NCI-H446 treated with DMSO at 0.1 percent for 48 hours (cell line): ENCODE measurements around the gene PDLIM7.

Experiments
- DNase-seq: peaks from one replicate; lab custom pipeline; 2025; lab: John Stamatoyannopoulos, UW

The PDLIM7 gene

DNA sequence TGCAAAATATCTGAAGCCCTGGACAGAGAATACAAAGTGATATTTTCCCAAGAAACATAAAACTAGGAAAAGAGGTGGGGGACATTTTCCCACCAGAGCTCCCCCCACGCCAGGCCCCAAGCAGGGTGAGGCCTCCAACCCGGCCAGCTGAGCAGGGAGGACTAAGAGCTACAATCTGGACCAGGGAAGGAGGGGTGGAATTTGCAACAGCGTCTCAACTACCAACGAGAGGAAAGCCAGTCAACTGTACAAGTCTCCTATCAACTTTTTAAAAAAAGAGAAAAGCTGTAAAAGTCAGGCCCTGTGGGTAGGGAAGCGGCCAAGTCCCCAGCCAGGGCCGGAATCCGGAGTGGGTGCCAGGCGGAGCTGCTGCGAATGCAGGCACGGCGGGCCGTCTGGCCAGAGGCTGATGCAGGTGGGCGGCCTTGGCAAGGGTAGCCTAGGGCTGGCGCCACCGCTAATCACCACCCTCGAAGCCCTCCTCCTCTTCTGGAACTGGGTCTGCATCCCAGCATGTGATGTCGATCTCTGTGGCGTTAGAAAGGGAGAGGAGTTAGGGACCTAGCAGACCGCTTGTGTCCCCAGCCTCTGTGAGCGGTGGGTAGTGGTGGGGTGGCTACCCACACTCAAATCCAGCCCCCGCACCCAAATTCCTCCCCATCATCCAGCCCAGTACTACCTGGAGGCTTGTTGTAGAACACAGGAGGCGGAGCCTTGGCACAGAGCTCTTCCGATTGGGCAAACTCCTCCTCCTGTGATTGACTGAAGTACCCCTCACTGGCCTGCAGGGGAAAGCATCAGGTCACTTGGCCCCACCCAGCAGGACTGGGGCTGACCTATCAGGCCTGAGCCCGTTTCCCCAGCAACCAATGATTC is 40.2 kb downstream of the PDLIM7 start:
- peak; percentile 86 for DNase-seq

DNA sequence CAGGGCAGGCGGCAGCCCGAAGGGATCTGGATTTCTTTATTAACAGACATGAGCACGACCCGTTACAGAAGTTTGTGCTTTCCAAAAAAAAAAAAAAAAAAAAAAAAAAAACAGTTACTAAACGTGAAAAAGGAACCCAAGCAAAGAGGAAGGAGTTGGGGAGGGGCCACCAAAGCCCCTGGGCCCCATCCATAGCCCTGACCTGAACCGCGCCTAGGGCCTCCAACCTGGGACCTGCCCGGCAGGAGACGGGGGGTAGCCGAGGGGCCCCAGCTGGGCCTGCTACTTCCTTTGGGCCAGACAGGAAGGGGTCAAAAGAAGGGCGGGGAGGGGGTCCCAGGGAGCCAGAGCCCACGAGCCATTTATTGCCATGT is 40.8 kb downstream of the PDLIM7 start:
- no peak for DNase-seq

DNA sequence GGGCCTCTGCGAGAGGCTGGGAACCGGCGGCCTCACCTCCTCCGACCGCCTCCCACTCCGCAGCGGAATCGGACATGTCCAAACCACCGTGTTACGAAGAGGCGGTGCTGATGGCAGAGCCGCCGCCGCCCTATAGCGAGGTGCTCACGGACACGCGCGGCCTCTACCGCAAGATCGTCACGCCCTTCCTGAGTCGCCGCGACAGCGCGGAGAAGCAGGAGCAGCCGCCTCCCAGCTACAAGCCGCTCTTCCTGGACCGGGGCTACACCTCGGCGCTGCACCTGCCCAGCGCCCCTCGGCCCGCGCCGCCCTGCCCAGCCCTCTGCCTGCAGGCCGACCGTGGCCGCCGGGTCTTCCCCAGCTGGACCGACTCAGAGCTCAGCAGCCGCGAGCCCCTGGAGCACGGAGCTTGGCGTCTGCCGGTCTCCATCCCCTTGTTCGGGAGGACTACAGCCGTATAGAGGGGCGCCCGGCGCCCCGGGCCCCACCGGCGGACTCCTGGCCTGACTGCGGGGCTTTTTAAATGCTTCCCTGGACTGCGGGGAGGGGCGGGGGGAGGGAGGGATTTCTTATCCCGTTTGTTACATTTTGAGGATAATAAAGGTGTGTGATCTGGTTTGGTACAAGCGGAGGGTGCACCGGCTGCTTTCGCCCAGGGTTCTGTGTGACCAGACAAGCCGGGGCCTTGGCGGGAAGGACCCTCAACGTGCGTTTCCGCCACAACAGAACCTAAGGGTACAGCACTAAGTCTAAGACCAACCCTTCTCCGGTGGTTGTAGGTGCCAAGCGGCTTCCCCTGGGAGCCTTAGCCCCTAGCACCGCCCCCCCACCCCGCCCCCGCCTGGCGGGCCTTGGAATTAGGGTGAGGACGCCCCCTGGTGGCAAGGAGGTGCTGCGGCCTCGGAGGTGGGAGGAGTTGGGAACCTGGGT is 41.5 kb downstream of the PDLIM7 start:
- DNase-seq, result peak; percentile 70

- DNase-seq, result peak; percentile 44
These were observed 42.3 kb downstream of the PDLIM7 start for GRCh38 chr5:177455036-177455660.

DNA sequence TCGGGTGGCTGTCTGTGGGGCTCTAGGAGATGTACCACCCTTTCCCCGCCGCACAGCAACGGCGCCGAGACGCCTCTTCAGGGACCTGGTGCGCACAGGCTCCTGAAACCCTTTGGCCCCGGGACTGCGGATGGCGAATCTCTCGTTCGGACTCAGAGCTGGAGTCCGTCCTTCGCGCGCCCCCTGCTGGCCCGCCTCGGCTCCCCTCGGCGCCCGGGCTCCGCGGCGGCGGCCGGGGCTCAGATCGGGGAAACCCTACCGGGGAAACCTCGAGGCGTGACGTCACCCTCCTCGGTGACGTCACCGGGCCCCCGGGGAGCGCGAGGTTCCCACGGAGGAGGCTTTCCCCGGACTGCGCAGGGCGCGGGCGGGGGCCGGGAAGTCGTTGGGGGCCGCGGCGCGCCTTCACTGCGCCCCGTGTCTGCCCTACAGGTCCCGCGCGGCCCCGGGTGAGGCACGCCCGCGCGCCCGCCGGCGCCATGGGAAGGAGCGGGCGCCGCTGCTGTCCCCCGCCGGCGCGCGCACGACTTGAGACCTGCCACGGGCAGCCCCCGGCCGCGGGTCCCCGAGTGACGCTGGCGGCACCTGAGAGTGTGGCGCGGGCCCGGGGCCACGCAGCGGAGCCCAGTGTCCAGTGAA is 42.9 kb downstream of the PDLIM7 start:
- peak; percentile 56 for DNase-seq

GRCh38 chr5:177453852-177454396 is 43.5 kb downstream of the PDLIM7 start:
- no peak for DNase-seq

- DNase-seq, result peak; percentile 11
These were observed 44.4 kb downstream of the PDLIM7 start for GRCh38 chr5:177452688-177453638.

DNA sequence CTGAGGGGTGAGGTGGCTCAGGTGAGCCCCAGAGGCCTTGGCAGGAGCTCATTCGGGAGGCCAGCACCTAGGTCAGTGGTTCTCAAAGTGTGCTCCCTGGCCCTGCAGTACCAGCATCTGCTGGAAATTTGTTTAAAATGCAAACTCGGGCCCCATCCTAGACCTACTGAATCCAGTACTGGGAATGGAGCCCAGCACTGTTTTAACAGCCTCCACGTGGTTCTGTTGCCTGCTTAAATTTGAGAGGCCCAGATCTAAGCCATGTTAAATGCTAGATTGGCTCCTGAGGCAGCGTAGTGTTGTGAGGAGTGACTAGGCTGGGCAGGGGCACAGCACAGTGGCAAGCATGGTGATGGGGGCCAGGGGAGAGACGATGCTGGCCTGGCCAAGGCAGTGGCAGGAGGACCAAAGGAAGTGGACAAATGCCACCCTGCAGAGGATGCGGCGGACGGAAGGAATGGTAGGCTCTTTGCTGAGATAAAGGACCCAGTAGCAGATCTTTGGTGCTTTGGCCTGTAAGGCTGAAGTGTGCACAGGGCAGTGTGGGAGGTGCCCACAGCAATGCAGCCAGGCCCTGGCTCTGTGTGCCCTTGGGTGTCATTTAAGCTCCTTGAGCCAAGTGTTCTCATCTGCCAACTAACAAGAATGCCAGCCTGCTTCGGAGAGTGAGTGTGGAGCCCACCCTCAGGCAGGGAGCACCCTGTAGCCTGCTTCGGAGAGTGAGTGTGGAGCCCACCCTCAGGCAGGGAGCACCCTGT is 46.6 kb downstream of the PDLIM7 start:
- DNase-seq, result no peak

DNA sequence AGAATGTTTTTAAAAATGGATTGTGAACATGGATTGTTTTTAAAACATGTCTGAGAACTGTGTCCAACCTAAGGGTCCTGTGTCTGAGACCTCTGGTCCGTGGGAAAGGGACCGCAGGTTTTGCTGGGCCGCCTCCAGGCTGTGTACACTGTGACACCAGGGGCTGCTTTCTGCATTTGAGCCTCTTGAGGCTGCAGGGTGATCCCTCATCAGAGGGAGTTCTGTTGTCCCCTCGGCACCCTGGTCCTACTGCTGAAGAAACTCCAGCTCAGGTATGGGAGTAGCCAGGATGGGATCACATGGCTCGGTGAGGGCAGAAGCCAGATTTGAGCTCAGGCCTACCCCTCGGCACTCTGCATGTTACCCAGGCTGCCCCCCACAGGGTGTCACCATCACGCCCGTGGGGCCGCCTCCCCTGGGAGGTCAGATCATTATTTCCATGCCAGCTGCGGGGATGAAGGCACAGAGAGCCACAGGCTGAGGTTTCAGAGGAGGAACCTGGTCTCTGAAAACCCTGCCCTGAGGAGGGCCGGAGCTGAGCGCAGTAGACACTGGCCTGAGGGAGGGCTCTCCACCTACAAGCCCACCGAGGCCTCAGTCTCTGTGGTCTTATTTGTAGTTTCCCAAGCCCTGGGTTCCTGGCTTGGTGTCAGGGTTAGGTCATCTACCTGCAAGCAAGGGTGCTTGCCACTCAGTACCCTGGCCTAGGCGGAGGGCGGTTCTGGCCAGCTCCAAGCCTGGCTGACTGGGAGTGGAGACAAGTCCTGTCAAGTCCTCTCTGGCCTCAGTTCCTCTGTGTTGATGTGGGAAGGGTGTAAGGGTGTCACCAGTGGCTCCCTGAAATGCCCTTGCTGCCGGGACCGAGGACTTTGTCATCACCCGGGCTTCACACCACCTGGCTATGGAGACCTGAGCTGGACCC is 48.0 kb downstream of the PDLIM7 start:
- DNase-seq, result no peak

GRCh38 chr5:177448244-177448950 is 49.0 kb downstream of the PDLIM7 start:
- no peak for DNase-seq

DNA sequence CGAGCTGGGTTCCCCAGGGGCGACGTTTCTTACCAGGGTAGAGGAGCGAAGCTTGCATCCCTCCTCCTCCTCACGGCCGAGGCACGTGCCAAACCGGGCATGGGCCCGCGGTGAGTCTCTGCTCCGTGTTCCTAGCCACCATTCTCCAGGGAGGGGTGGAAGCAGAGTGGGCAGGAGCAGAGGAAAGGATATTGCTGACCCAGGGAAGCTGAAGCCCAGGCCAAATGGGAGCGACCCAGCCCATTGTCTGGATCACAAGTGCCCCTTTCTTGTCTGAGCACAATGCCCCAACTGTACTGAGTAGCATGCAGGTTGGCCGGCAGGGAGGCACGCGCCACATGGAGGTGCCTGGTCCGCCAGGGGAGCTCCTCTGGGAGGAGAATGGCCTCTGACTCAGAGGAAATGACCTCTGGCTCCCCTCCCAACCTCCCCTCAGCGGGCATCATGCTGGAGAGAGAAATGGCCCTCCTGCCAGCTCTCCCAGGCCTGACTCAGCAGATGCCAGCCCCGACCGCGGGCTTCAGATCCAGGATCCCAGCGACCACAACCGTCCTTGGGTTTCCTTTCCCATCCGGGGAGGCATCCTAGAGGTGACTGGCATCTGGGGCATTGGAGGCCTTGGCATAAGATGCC is 49.7 kb downstream of the PDLIM7 start:
- peak; percentile 15 for DNase-seq

- peak; percentile 37 for DNase-seq
These were observed 50.3 kb downstream of the PDLIM7 start for GRCh38 chr5:177447066-177447610.

DNA sequence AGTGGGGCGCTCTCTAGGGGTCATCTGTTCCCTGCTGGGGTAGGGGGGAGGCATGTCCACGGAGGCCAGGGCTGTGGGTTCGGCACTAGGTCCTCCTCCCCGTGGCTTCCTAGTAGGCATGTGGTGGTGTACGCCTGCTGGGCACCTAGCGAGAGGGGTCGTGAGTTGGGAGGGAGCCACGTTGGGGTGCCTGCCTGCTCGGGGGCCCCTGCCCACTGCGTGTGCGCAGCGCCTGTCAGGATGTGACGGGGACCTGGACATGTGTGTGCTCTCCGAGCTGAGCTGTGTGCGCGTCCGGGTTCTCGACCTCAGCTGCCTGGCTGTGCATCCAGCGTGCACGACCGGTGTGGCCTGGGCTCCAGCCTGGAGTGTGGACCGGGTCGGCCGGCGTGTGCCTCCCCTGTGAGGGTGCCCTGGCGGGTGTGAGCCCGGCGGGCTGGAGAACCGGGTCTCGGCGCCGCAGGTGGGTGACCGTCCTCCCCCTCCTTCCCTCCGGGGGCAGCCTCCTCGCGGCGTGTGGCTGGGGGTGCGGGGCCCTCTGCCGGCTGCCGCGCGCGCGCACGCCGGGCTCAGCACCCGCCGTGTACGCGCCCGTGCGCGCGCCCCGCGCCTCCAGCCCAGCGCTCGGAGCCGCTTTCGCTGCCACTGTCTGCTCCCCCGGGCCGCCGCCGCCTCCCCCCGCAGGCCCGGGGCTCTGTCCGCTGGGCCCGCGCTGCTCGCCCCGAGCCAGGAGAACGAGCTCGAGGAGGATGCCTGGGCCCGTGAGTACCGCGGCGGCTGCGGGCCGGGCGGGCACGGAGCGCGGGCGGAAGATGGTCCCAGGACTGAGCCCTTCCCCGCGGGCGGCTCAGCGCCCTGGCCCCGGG is 51.0 kb downstream of the PDLIM7 start, which contains the start of gene PRR7:
PRR7 (plus strand) TSS at position 615 of the 866 bp plus-strand sequence. CDS start 8,254 bp downstream, outside the sequence.
- peak; percentile 45 for DNase-seq

DNA sequence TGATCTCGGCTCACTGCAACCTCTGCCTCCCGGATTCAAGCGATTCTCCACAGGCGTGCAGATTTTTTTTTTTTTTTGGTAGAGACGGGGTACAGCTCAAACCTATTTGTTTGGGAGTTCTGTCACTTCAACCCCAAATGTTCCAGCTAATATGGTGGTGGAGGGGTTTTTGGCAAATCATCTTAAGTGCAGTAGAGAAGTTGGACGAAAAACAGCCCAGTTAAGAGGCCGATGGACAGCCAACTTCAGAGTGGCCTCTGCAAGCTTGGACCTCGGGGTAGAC is 51.5 kb downstream of the PDLIM7 start:
- DNase-seq, result no peak

DNA sequence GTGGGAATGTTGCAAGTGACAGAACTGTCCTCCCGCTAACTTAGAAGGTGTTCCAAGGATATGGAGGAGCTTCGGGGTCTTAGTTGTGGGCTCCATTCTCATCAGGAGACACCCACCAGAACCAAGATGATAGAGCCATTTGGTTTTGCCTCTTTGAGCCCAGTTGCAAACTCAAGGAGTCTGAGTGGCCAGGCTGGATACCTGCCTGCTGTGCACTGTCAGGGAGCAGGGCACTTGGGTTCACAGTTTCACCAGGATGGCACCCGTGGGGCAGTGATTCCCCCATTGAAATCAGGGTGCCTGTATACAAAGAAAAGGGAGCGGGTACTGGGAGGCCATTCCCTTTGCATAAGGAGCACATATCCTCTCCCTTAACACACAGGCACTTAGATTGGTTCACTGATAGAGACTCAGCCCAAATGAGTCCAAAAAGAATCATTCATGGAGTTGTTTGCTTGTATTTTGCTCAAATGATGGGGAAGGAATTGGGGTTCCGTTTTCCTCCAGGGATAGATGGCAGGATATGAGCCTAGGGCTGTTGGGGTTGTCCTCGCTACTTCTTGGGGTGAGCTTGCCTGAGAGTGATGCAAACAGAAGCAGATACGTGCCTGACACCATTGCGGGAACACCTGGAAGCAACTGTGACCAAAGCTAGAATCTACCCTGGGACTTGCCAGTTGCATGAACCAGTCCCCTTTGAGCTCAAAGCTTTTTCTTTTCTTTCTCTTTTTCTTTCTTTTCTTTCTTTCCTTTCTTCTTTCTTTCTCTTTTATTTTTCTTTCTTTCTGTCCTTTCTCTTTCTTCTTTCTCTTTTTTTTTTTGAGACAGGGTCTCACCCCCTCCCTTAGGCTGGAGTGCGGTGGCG is 52.1 kb downstream of the PDLIM7 start:
- no peak for DNase-seq
